HG02759 (cell line): ENCODE data around the gene COA3.

Experiments used
- ATAC-seq: cut with Tn5 transposase; IDR thresholded peaks from one replicate; pipeline ENCODE4 v1.9.1; 2021; ENCODE audit warnings: mild to moderate bottlenecking, moderate library complexity; ENCODE audit not compliant: unreplicated experiment

The COA3 gene

GRCh38 chr17:42818379-42818778 lies 19.9 kb upstream of the COA3 start:
- ATAC-seq, result no peak

GRCh38 chr17:42817866-42818265 lies 19.4 kb upstream of the COA3 start:
- no peak for ATAC-seq

- no peak for ATAC-seq
Measured at GRCh38 chr17:42814633-42815399, 16.3 kb upstream of the COA3 start.

- ATAC-seq, result no peak
Measured at GRCh38 chr17:42809250-42809649, 10.7 kb upstream of the COA3 start.

- ATAC-seq, result no peak
Measured at GRCh38 chr17:42806249-42806648, 7.7 kb upstream of the COA3 start.

GRCh38 chr17:42804918-42805367 lies 6.4 kb upstream of the COA3 start:
- ATAC-seq, result no peak

- ATAC-seq, result no peak
Measured at GRCh38 chr17:42803074-42803883, 4.8 kb upstream of the COA3 start.

GRCh38 chr17:42798011-42798382 lies 507 bp downstream of the COA3 start:
- no peak for ATAC-seq

GRCh38 chr17:42797067-42798007 lies 1.2 kb downstream of the COA3 start:
- ATAC-seq, result no peak

- no peak for ATAC-seq
Measured at GRCh38 chr17:42796066-42796758, 2.3 kb downstream of the COA3 start.

GRCh38 chr17:42795465-42795864 lies 3.0 kb downstream of the COA3 start:
- ATAC-seq, result no peak

GRCh38 chr17:42795061-42795460 lies 3.4 kb downstream of the COA3 start:
- ATAC-seq, result no peak

GRCh38 chr17:42792545-42792944 lies 6.0 kb downstream of the COA3 start:
- no peak for ATAC-seq

- ATAC-seq, result no peak
Measured at GRCh38 chr17:42791948-42792347, 6.6 kb downstream of the COA3 start.

GRCh38 chr17:42787266-42787665 lies 11.2 kb downstream of the COA3 start:
- no peak for ATAC-seq

GRCh38 chr17:42784811-42785592 lies 13.5 kb downstream of the COA3 start:
- no peak for ATAC-seq

GRCh38 chr17:42784409-42784808 lies 14.1 kb downstream of the COA3 start:
- no peak for ATAC-seq

GRCh38 chr17:42783791-42784138 lies 14.7 kb downstream of the COA3 start:
- no peak for ATAC-seq

- ATAC-seq, result no peak
Measured at GRCh38 chr17:42783062-42783790, 15.3 kb downstream of the COA3 start.
